Keratinocyte (primary cell): ENCODE results near the gene HEYL. TPM values are rescaled to one million over a fixed set of nuclear protein-coding genes. Genes with fewer than 3 reads are reported as not detected.

Source experiments
- DNase-seq: peaks from one replicate; pipeline ENCODE4 v3.0.0-alpha.2; 2011; ENCODE audit warnings: low read depth, missing footprints, low spot score
- FAIRE-seq: peaks from 2 replicates; lab custom pipeline; 2011; peaks lifted over from hg19 to GRCh38; lab: Jason Lieb, UNC
- H2AFZ ChIP-seq: 2 replicates; pipeline ENCODE4 v1.6.0; 2012; ENCODE audit warnings: low read length, control low read depth, inconsistent platforms; ENCODE audit not compliant: control insufficient read depth
- H3K27ac ChIP-seq: 2 replicates; pipeline ENCODE4 v1.5.1; 2011; ENCODE audit warnings: low read length; ENCODE audit not compliant: control insufficient read depth, insufficient read depth
- H3K27me3 ChIP-seq: 3 replicates; pipeline ENCODE4 v1.6.0; 2011; ENCODE audit warnings: low read length; ENCODE audit not compliant: control insufficient read depth, insufficient read depth; ENCODE audit errors: extremely low read depth
- H3K36me3 ChIP-seq, 2 experiments: 2 replicates in 1 of 2; 3 replicates in 1 of 2; pipeline ENCODE4 v1.5.1; 2011; ENCODE audit warnings: low read length in 2 of 2, mild to moderate bottlenecking in 1 of 2; ENCODE audit not compliant: control insufficient read depth in 2 of 2, insufficient read depth in 2 of 2; ENCODE audit errors: extremely low read depth in 1 of 2
- H3K4me1 ChIP-seq: 3 replicates; pipeline ENCODE4 v1.5.1; 2011; ENCODE audit warnings: low read length; ENCODE audit not compliant: control insufficient read depth, insufficient read depth; ENCODE audit errors: extremely low read depth
- H3K4me2 ChIP-seq: 3 replicates; pipeline ENCODE4 v1.6.0; 2011; ENCODE audit warnings: low read depth, low read length; ENCODE audit not compliant: control insufficient read depth, insufficient read depth; ENCODE audit errors: extremely low read depth
- H3K4me3 ChIP-seq, 3 experiments: fragments of 200-600 bp in 1 of 3; sonication (generic) in 1 of 3; 2 replicates in 2 of 3; 3 replicates in 1 of 3; pipeline ENCODE4 v1.5.1; 2011 to 2016; ENCODE audit warnings: low read length in 3 of 3, mild to moderate bottlenecking in 3 of 3, control low read depth in 2 of 3, inconsistent platforms in 1 of 3, low read depth in 1 of 3, mixed read lengths in 1 of 3, mixed run types in 1 of 3, moderate library complexity in 1 of 3; ENCODE audit not compliant: control insufficient read depth in 2 of 3, insufficient read depth in 2 of 3; ENCODE audit errors: extremely low read depth in 1 of 3
- H3K79me2 ChIP-seq: 2 replicates; pipeline ENCODE4 v1.6.0; 2012; ENCODE audit warnings: low read length; ENCODE audit not compliant: control insufficient read depth, insufficient read depth
- H3K9ac ChIP-seq: 3 replicates; pipeline ENCODE4 v1.6.0; 2011; ENCODE audit warnings: low read length; ENCODE audit not compliant: control insufficient read depth, insufficient read depth; ENCODE audit errors: extremely low read depth
- H3K9me1 ChIP-seq: 3 replicates; pipeline ENCODE4 v1.6.0; 2011; ENCODE audit warnings: low read length; ENCODE audit not compliant: control insufficient read depth, insufficient read depth; ENCODE audit errors: extremely low read depth
- H3K9me3 ChIP-seq: 2 replicates; pipeline ENCODE4 v1.5.1; 2012; ENCODE audit warnings: low read depth, low read length; ENCODE audit not compliant: control insufficient read depth
- H4K20me1 ChIP-seq: 3 replicates; pipeline ENCODE4 v1.6.0; 2011; ENCODE audit warnings: low read length; ENCODE audit not compliant: control insufficient read depth, insufficient read depth; ENCODE audit errors: extremely low read depth
- EZH2 ChIP-seq: IDR thresholded peaks from one replicate; pipeline ENCODE4 v1.6.1; 2012; ENCODE audit warnings: inconsistent platforms, mild to moderate bottlenecking, low read length, moderate library complexity
- dilution Hi-C: fragments of 300-500 bp; cut with MboI; formaldehyde crosslinking; loops from one replicate; pipeline ENCODE4 v1.7.0; 2020; ENCODE audit warnings: low sequenced_read_pairs; ENCODE audit not compliant: extremely low pct_ligation_motif_present
- polyA plus RNA-seq, 5 experiments: library from polyadenylated mRNA; depleted of rRNA in 3 of 5; stranded (reverse) in 3 of 5; stranded (forward) in 1 of 5; unstranded in 1 of 5; fragments of >200 nt; gene quantifications; 1 replicate in 1 of 5; 2 replicates in 3 of 5; 3 replicates in 1 of 5; pipeline versions ENCODE4 v1.2.1 to v1.2.3, GENCODE V29; 2011 to 2012; ENCODE audit warnings: missing spikeins in 2 of 5, low read depth in 1 of 5, low replicate concordance in 1 of 5
- TF ChIP-seq, protein P1 (sequence below), 3 experiments: IDR thresholded peaks in 1 of 3; conservative IDR thresholded peaks in 1 of 3; optimal IDR thresholded peaks in 1 of 3; 2 replicates in 2 of 3; 3 replicates in 1 of 3; pipeline versions ENCODE3 to v1.5.1; 2011; ENCODE audit warnings: low read length in 3 of 3, mild to moderate bottlenecking in 3 of 3, moderate library complexity in 2 of 3, control low read depth in 1 of 3, inconsistent platforms in 1 of 3; ENCODE audit not compliant: insufficient read depth in 2 of 3; ENCODE audit errors: extremely low read depth in 1 of 3

Gene HEYL
- polyA plus RNA-seq, 1 donor (not counting 4 experiments of a cell fraction or from before 2014, with no cell fraction given) = not detected

DNA sequence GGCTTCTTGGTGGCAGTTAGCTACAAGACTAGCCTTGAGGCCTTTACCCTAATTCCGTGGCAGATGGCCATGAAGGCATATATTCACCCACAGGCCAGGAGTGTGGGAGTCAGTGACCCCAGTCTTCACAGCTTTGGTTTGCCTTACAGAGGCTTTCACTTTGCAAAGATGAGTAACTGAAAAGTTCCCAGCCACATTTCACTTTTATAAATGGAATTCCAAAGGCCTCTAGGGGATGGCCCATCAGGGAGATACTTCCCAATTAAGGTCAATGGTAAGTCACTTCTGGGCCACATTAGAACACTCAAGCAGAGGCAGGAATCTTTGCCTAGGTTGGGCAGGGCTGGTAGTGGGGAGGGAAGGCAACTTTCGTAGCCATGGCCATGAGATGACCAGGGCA, 13.1 kb upstream of the HEYL start:
- Histone ChIP-seq H4K20me1 (no peaks in the 10 kb centered on the region), H3K9ac (no peak overlapping the region), H3K4me3 (no peak overlapping the region), H3K9me3 (no peaks in the 10 kb centered on the region), H2AFZ (no peak overlapping the region), H3K27ac (no peak overlapping the region), H3K4me2 (no peak overlapping the region), H3K4me1 (peaks cover 8% of the 10 kb centered on the region), H3K79me2 (no peaks in the 10 kb centered on the region), H3K9me1 (no peaks in the 10 kb centered on the region), H3K36me3 (no peaks in the 10 kb centered on the region), H3K27me3 (no peaks in the 10 kb centered on the region)
- TF ChIP-seq, protein P1, sequence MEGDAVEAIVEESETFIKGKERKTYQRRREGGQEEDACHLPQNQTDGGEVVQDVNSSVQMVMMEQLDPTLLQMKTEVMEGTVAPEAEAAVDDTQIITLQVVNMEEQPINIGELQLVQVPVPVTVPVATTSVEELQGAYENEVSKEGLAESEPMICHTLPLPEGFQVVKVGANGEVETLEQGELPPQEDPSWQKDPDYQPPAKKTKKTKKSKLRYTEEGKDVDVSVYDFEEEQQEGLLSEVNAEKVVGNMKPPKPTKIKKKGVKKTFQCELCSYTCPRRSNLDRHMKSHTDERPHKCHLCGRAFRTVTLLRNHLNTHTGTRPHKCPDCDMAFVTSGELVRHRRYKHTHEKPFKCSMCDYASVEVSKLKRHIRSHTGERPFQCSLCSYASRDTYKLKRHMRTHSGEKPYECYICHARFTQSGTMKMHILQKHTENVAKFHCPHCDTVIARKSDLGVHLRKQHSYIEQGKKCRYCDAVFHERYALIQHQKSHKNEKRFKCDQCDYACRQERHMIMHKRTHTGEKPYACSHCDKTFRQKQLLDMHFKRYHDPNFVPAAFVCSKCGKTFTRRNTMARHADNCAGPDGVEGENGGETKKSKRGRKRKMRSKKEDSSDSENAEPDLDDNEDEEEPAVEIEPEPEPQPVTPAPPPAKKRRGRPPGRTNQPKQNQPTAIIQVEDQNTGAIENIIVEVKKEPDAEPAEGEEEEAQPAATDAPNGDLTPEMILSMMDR (optimal IDR thresholded peaks at IDR 0.05 in 1 of 3, IDR thresholded peaks at IDR 0.05 in 1 of 3, conservative IDR thresholded peaks at IDR 0.05 in 1 of 3; ENCODE audit: extremely low read depth in 1 of 3, insufficient read depth in 2 of 3, low read length in 3 of 3) = no peak
- no peak for TF ChIP-seq EZH2
- FAIRE-seq = no peak
- no peak for DNase-seq
- dilution Hi-C loops = no loop called here

DNA sequence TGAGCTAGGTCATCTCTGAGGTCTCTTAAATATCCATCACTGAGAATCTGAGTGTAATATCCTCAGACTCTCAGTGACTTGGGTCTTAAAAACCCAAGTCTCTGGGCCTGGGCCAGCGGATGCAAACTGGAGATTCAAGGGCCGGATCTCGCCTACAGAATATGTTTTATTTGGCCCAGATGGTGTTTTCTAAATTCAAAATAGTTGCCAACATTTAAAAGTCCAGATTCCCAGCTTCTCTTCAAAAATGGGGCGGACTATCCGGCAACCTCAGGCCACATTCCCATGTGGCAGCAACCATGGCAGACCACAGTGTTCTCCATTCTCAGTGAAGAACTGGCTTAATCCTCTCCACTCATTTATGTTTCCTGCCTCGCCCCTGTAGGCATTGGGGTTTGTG, 12.7 kb upstream of the HEYL start:
- dilution Hi-C loops = no loop called here
- Histone ChIP-seq H3K27me3 (no peaks in the 10 kb centered on the region), H2AFZ (no peak overlapping the region), H3K9ac (no peak overlapping the region), H3K9me3 (no peaks in the 10 kb centered on the region), H3K4me3 (no peak overlapping the region), H3K4me2 (no peak overlapping the region), H3K4me1 (peaks cover 8% of the 10 kb centered on the region), H3K36me3 (no peaks in the 10 kb centered on the region), H3K79me2 (no peaks in the 10 kb centered on the region), H4K20me1 (no peaks in the 10 kb centered on the region), H3K9me1 (no peaks in the 10 kb centered on the region), H3K27ac (no peak overlapping the region)
- FAIRE-seq (no peak), DNase-seq (no peak)
- no peak for TF ChIP-seq EZH2
- TF ChIP-seq, protein P1 (optimal IDR thresholded peaks at IDR 0.05 in 1 of 3, IDR thresholded peaks at IDR 0.05 in 1 of 3, conservative IDR thresholded peaks at IDR 0.05 in 1 of 3; ENCODE audit: extremely low read depth in 1 of 3, insufficient read depth in 2 of 3, low read length in 3 of 3) = no peak
